ENCODE results near the gene NRSN2. TPM values are rescaled to one million over a fixed set of nuclear protein-coding genes. Genes with fewer than 3 reads are reported as not detected.

Gene NRSN2
- total and polyA plus RNA-seq, 2 donors (not counting 1 experiment from before 2014, with no cell fraction given) = 5.0 to 8.6 TPM

GRCh38 chr20:366719-367485 lies 20.0 kb downstream of the NRSN2 start:
- TF ChIP-seq CTCF (IDR thresholded peaks at IDR 0.05) = no peak
- no peaks in the 10 kb centered on the region for H3K9me3 Mint-ChIP-seq (ENCODE audit: insufficient read depth)
- DNase-seq = no peak
- no peak for ATAC-seq (ENCODE audit: low read depth)
- no peak overlapping the region for H3K4me3 ChIP-seq (ENCODE audit: control extremely low read depth in 1 of 5, extremely low read depth in 1 of 5, insufficient read depth in 1 of 5, low read depth in 2 of 5, low read length in 4 of 5)
- H3K27ac ChIP-seq (ENCODE audit: low read length in 2 of 2) = no peak overlapping the region
- no peak overlapping the region for H2AFZ ChIP-seq (ENCODE audit: insufficient read depth, low read depth, low read length, poor library complexity, severe bottlenecking)
- peaks cover 15% of the 10 kb centered on the region for H3K27me3 Mint-ChIP-seq
- H3K4me2 ChIP-seq (replicated peaks; ENCODE audit: low read depth, low read length, poor library complexity, severe bottlenecking) = no peak overlapping the region
- H3K79me2 ChIP-seq (ENCODE audit: control insufficient read depth, insufficient read depth, low read length) = no peaks in the 10 kb centered on the region
- H3K9me3 ChIP-seq (ENCODE audit: control extremely low read depth in 1 of 3, control insufficient read depth in 2 of 3, insufficient read depth in 1 of 3, low read length in 2 of 3) = no peaks in the 10 kb centered on the region
- CTCF ChIA-PET = interaction anchor here (0.6 to 1.0 kb wide), 3 partner anchors 11 to 41 kb away, joined by 3 to 4 read pairs (median 3); no protein-coding TSS in a partner anchor
- H3K27ac Mint-ChIP-seq = no peak overlapping the region
- H3K4me3 Mint-ChIP-seq = no peak overlapping the region
- 91% methylated on average over 12 of the region's 13 CpGs for WGBS (ENCODE audit: insufficient coverage)
- POLR2A ChIA-PET = no interaction called here
- H3K27me3 ChIP-seq (replicated peaks in 1 of 4; ENCODE audit: control extremely low read depth in 1 of 4, control insufficient read depth in 3 of 4, insufficient read depth in 4 of 4, low read length in 3 of 4) = no peaks in the 10 kb centered on the region
- no peaks in the 10 kb centered on the region for H3K36me3 ChIP-seq (replicated peaks in 1 of 2; ENCODE audit: control extremely low read depth in 1 of 2, control insufficient read depth in 1 of 2, extremely low read depth in 1 of 2, insufficient read depth in 2 of 2, low read length in 1 of 2)
- intact Hi-C loops (cut with micrococcal nuclease) = no loop called here
- H3K4me1 Mint-ChIP-seq = peaks cover 7% of the 10 kb centered on the region
- H4K20me1 ChIP-seq (ENCODE audit: control insufficient read depth, insufficient read depth, low read length, poor library complexity, severe bottlenecking) = no peaks in the 10 kb centered on the region
- no peak overlapping the region for H3K9ac ChIP-seq (ENCODE audit: low read length)
- peaks cover 7 to 8% of the 10 kb centered on the region in 2 donors for H3K4me1 ChIP-seq (ENCODE audit: control insufficient read depth in 2 of 2, insufficient read depth in 2 of 2, low read length in 2 of 2)

GRCh38 chr20:367486-367887 lies 20.6 kb downstream of the NRSN2 start:
- TF ChIP-seq CTCF (IDR thresholded peaks at IDR 0.05) (no peak), EZH2 (IDR thresholded peaks at IDR 0.05; ENCODE audit: borderline replicate concordance, insufficient read depth, low read depth, low read length, poor library complexity, severe bottlenecking) (no peak)
- H3K4me1 ChIP-seq (ENCODE audit: control insufficient read depth in 2 of 2, insufficient read depth in 2 of 2, low read length in 2 of 2) = peaks cover 2% of the 10 kb centered on the region in 2 donors
- H3K36me3 ChIP-seq (replicated peaks in 1 of 2; ENCODE audit: control extremely low read depth in 1 of 2, control insufficient read depth in 1 of 2, extremely low read depth in 1 of 2, insufficient read depth in 2 of 2, low read length in 1 of 2) = no peaks in the 10 kb centered on the region
- DNase-seq (no peak), ATAC-seq (ENCODE audit: low read depth) (no peak)
- H3K9ac ChIP-seq (ENCODE audit: low read length) = no peak overlapping the region
- H3K27ac Mint-ChIP-seq = no peak overlapping the region
- peaks cover 15% of the 10 kb centered on the region for H3K27me3 Mint-ChIP-seq
- no peaks in the 10 kb centered on the region for H3K9me3 ChIP-seq (ENCODE audit: control extremely low read depth in 1 of 3, control insufficient read depth in 2 of 3, insufficient read depth in 1 of 3, low read length in 2 of 3)
- WGBS (ENCODE audit: insufficient coverage) = 67% methylated on average over 3 of the region's 8 CpGs
- H3K79me2 ChIP-seq (ENCODE audit: control insufficient read depth, insufficient read depth, low read length) = no peaks in the 10 kb centered on the region
- no peak overlapping the region for H3K4me3 ChIP-seq (ENCODE audit: control extremely low read depth in 1 of 5, extremely low read depth in 1 of 5, insufficient read depth in 1 of 5, low read depth in 2 of 5, low read length in 4 of 5)
- peaks cover 2% of the 10 kb centered on the region for H3K4me1 Mint-ChIP-seq
- no peaks in the 10 kb centered on the region for H3K9me3 Mint-ChIP-seq (ENCODE audit: insufficient read depth)
- H2AFZ ChIP-seq (ENCODE audit: insufficient read depth, low read depth, low read length, poor library complexity, severe bottlenecking) = no peak overlapping the region
- intact Hi-C loops (cut with micrococcal nuclease) = no loop called here
- no peaks in the 10 kb centered on the region for H4K20me1 ChIP-seq (ENCODE audit: control insufficient read depth, insufficient read depth, low read length, poor library complexity, severe bottlenecking)
- no peaks in the 10 kb centered on the region for H3K27me3 ChIP-seq (replicated peaks in 1 of 4; ENCODE audit: control extremely low read depth in 1 of 4, control insufficient read depth in 3 of 4, insufficient read depth in 4 of 4, low read length in 3 of 4)
- H3K4me2 ChIP-seq (replicated peaks; ENCODE audit: low read depth, low read length, poor library complexity, severe bottlenecking) = no peak overlapping the region
- no peak overlapping the region for H3K27ac ChIP-seq (ENCODE audit: low read length in 2 of 2)
- POLR2A ChIA-PET = no interaction called here
- CTCF ChIA-PET = interaction anchor here (0.7 kb wide), 1 partner anchor 280 kb away, joined by 4 read pairs; no protein-coding TSS in a partner anchor
- H3K4me3 Mint-ChIP-seq = no peak overlapping the region
